GM18519 (cell line): ENCODE data around the gene SMKR1.
"Not testable (repeated sequence)": the region's sequence is repeated elsewhere in the genome, so short reads cannot be mapped to it uniquely, and the experiment has no call there.

ENCODE experiments used
- ATAC-seq: cut with Tn5 transposase; IDR thresholded peaks from one replicate; pipeline ENCODE4 v1.9.1; 2021; ENCODE audit warnings: mild to moderate bottlenecking, moderate library complexity; ENCODE audit not compliant: unreplicated experiment, low FRiP score

SMKR1 gene

DNA sequence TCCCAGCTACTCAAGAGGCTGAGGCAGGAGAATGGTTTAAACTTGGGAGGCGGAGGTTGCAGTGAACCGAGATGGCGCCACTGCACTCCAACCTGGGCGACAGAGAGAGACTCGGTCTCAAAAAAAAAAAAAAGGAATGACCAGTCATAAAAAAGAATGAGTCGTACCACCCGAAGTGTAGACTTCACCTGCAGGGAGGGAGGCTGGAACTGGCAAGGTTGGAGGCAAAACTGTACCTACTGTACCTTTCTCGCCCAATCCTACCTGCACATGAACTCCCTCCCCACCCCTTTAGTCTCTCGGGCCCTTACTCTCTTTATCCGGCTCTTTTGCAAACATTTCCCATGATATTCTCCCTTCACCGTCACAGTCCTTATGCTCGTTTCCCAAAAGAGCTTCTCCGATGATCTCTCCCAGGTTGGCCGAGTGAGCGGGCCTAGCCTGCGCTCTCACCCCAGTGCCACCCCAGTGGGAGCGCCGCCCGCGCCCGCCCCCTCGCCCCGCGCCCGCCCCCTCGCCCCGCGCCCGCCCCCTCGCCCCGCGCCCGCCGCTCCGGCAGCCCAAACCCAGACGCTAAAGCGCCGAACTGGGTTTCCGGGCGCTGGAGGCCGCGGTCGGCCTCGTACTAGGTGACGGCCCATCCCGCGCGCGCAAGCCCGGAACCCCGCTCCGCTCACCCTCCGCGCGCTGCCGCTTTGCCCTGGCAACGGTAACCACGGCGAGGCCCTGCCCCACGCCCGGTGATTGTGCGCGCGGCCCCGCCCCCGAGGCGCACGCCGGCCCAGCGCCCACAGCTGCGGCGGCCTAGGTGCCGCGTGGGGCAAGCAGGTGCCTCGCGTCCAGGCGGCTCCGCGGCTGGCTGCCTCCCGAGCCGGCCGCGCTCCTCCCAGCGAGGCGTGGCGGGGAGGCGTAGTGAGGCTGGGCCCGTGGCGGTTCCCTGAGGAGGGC is at the start of gene SMKR1:
SMKR1 (plus strand) TSS at position 772 of the 948 bp plus-strand sequence. CDS start 294 bp downstream, outside the sequence.
- ATAC-seq, result peak; percentile 78

DNA sequence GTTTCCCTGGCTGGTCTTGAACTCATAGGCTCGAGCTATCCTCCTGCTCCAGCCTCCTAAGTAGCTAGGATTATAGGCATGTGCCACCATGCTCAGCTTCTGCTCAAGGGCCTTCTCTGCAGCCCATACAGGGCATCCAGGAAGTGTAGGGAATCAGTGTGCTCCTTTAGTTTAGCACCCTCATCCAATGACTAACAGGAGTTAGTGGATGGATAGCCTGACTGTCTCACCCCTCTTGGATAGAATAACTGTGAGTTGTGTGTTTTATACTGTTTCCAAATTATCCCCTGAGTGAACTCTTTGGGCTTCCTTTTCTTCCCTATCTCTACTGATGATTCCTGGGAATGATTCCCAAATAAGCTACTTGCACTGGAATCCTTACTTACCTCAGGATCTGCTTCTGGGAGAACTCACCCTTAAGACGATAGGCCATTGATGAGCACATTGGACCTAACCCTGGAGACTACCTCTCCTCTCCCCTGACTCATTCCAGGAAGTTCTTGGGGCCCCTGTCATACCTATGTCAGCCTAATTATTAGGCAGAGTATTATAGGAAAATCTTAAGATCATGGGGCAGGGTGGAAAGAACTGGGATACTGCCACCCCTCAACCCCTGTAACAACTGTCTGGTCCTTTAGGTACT is 49.6 kb upstream of the SMKR1 start:
- no peak for ATAC-seq

DNA sequence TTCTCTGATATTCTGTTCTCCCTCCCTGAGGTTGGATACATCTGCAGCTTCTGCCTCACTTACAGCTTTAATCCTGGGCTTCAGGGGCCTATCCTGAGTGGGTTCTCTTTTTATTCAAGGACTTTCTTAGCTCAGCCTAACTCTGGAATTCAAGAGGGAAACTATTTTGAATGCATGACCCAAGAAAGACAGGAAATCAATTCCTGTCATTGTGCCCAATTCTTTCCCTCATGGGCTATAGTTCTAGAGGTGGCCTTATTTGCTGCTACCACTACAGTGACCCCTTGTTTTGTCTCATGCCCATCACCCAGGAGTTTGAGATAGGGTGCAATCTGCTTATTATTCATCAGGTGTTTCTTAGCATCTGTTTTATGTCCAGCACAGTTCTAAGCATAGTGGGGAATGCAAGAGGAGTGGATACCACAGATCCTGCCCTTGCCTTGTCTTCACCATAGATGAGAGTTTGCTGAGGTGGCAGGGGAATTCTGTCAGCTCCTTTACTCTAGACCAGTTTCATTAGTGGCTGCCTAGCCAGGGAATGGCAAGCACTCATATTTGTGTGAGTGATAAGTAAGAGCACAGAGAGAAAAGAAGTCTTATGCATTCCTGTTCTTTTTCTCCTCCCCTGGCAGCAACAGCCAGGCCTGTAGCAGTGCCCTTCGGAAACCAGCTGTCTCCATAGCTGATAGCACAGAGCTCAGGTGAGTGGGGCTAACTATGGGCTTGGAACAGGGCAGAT is 48.7 kb upstream of the SMKR1 start:
- ATAC-seq, result no peak

DNA sequence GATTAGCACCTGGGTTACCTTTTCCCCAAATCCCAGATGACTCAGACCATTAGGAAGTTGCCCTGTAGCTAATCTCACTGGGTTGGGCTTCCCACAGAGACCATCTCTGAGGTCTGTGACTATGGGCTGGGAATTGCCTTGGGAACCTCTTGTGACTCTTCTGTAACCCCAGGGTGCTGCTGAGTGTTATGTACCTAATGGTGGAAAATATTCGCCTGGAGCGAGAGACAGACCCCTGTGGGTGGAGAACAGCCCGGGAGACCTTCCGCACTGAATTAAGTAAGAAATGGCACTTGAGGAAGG is 48.1 kb upstream of the SMKR1 start:
- ATAC-seq, result no peak

- ATAC-seq, result no peak
Measured at GRCh38 chr7:129456421-129456820, 45.9 kb upstream of the SMKR1 start.

- no peak for ATAC-seq
Measured at GRCh38 chr7:129457101-129457500, 45.2 kb upstream of the SMKR1 start.

GRCh38 chr7:129458171-129458570 is 44.2 kb upstream of the SMKR1 start:
- ATAC-seq, result no peak

GRCh38 chr7:129461809-129462208 is 40.5 kb upstream of the SMKR1 start:
- ATAC-seq, result no peak

GRCh38 chr7:129462420-129462819 is 39.9 kb upstream of the SMKR1 start:
- no peak for ATAC-seq

- no peak for ATAC-seq
Measured at GRCh38 chr7:129464194-129464593, 38.1 kb upstream of the SMKR1 start.

DNA sequence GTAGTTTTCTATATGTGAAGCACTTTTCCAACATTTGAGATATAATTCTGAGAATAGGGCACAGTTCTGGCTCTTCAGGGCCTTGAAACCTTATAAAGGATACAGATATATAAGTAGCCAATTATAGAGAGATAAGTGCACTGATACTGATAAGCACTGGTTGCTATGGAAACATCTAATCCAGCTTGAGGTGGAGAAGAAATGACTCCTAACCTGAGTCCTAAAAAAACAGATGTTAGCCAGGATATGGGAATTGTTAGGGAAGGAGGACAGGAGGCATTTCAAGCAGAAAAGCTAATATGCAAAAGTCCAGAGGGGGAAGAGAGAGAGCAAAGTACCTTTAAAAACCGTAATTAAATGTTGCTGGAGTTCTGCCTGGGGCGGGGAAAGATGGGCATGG is 37.3 kb upstream of the SMKR1 start:
- ATAC-seq, result no peak

- ATAC-seq, result no peak
Measured at GRCh38 chr7:129466796-129467195, 35.5 kb upstream of the SMKR1 start.

- no peak for ATAC-seq
Measured at GRCh38 chr7:129468087-129468486, 34.2 kb upstream of the SMKR1 start.

DNA sequence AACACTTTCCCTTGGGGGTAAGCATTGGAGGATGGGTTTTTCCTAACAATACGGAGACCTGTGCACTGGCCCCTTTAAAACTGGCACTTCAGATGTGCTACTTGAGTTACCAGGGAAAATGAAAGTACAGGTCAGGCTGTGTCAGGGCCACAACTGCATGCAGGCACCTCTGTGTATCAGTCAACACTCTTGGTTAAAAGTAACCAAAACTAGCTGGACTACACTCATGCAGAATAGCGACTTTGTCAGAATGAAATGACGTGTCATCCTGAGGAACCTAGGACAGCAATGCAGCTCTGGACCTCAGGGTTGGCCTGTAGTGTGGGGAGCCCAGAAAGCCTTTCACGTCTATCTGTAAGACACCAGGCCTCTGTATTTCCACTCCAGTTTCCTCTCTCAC is 33.8 kb upstream of the SMKR1 start:
- no peak for ATAC-seq

- ATAC-seq, result no peak
Measured at GRCh38 chr7:129469930-129470329, 32.4 kb upstream of the SMKR1 start.

GRCh38 chr7:129470411-129470810 is 31.9 kb upstream of the SMKR1 start:
- no peak for ATAC-seq

DNA sequence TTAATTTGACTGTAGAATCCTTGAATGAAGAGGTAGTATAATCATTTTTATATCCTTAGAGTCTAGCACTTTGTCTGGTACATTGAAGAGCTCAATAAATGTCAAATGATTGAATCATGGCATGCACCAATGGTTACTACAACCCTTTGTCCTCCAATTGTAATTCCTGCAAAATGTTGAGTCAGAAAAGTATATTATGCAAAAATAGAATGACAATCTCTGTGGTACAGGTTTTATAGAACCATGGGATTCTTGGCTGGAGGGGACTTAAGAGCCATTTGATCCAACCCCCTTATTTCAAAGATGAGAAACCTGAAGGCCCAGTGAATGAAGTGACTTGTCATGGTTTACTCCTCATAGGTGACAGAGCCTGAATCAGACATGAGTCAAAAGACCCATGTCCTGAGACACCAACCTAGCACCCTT is 30.9 kb upstream of the SMKR1 start:
- no peak for ATAC-seq

- ATAC-seq, result not testable (repeated sequence)
Measured at GRCh38 chr7:129475931-129476330, 26.4 kb upstream of the SMKR1 start.

DNA sequence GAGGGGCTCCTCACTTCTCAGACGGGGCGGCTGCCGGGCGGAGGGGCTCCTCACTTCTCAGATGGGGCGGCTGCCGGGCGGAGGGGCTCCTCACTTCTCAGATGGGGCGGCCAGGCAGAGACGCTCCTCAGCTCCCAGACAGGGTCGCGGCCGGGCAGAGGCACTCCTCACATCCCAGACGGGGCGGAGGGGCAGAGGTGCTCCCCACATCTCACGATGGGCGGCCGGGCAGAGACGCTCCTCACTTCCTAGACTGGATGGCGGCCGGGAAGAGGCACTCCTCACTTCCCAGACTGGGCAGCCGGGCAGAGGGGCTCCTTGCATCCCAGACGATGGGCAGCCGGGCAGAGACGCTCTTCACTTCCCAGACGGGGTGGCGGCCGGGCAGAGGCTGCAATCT is 25.9 kb upstream of the SMKR1 start:
- ATAC-seq, result not testable (repeated sequence)

GRCh38 chr7:129479831-129480230 is 22.5 kb upstream of the SMKR1 start:
- ATAC-seq, result no peak

- ATAC-seq, result no peak
Measured at GRCh38 chr7:129480674-129481363, 21.5 kb upstream of the SMKR1 start.
